T-helper 1 cell treated with Interleukin-12 subunit alpha and Interleukin-12 subunit beta and Interleukin-4 antibody, amounts not matched to agents 30 ng/mL and 1 ng/mL, for 36 hours (primary cell): ENCODE data around the gene ABCA10. TPM values are rescaled to one million over a fixed set of nuclear protein-coding genes. Genes with fewer than 3 reads are reported as not detected.
"Not testable (repeated sequence)": the region's sequence is repeated elsewhere in the genome, so short reads cannot be mapped to it uniquely, and the experiment has no call there.

ENCODE experiments used
- intact Hi-C: fragments of 100-400 bp; cut with micrococcal nuclease; formaldehyde crosslinking; loops from one replicate; pipeline ENCODE4 v1.15.1; 2024
- total RNA-seq: library from RNA; stranded (reverse); gene quantifications from 2 replicates; pipeline ENCODE4 v1.2.3, GENCODE V29; 2022

ABCA10 gene
- total RNA-seq = 0.66 and 1.2 TPM in 2 replicates

GRCh38 chr17:69228576-69228975, at the start of gene ABCA10:
Gene ABCA10, minus strand, starts transcription at chr17:69228824. Its CDS starts 3,466 bp downstream, at chr17:69225358.
- intact Hi-C loops = no loop called here

DNA sequence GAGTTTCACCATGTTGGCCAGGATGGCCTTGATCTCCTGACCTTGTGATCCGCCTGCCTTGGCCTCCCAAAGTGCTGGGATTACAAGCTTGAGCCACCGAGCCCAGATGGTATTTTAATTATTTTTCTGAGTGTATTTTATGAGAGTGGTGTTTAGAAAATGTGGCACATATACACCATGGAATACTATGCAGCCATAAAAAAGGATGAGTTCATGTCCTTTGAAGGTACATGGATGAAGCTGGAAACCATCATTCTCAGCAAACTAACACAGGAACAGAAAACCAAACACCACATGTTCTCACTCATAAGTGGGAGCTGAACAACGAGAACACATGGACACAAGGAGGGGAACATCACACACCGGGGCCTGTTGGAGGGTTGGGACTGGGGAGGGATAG, 47.7 kb upstream of the ABCA10 start:
- intact Hi-C loops = not testable (repeated sequence)

DNA sequence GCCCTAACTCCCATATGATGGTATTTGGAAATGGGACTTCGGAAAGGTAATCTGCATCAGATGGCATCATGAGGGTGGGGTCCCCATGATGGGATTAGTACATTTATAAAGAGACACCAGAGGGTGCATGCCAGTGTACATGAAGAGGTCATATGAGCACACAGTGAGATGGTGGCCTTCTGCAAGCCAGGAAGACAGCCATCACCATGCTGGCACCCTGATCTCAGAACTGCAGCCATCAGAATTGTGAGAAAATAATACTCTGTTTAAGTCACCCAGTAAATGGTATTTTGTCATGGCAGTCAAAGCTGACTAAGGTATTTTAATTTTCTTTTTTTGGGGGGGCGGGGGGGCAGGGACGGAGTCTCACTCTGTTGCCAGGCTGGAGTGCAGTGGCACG, 47.1 kb upstream of the ABCA10 start:
- intact Hi-C loops = no loop called here

DNA sequence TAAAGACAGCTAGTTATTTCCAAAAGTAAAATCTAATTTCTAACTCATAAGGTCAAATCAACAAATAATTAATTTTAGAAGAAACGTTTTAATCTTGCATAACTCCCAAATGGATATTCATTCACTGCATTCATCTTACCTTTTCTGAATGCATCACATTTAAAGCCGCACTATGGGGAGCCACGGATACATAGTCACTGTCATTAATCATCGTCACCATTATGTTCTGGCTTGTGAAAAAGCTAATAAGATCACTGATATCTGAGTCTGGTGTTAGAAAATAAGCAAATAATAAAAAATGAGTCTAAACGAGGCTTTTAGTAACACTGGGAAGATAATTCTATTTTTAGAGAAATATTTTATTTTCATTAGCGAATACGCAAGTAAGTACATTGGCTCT, 42.4 kb upstream of the ABCA10 start:
- intact Hi-C loops = no loop called here

- intact Hi-C loops = no loop called here
Measured at GRCh38 chr17:69269131-69269998, 40.7 kb upstream of the ABCA10 start.

- intact Hi-C loops = no loop called here
Measured at GRCh38 chr17:69268543-69269014, 40.0 kb upstream of the ABCA10 start.

GRCh38 chr17:69267219-69267618, 38.6 kb upstream of the ABCA10 start:
- intact Hi-C loops = no loop called here

DNA sequence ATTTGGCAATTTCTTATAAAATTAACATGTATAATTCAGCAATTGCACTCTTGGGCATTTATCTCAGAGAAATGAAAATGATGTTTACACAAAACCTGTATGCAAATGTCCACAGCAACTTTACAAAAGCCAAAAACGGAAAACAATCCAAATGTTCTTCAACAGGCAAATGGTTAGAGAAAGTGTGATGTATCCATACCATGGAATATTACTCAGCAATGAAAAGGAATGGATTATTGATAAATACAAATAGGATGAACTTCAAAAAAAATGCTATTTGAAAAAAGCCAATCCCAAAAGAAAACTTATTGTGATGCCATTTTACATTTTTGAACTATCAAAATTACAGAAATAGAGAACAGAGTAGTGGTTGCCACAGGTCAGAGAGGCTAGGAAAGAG, 37.2 kb upstream of the ABCA10 start:
- intact Hi-C loops = no loop called here

DNA sequence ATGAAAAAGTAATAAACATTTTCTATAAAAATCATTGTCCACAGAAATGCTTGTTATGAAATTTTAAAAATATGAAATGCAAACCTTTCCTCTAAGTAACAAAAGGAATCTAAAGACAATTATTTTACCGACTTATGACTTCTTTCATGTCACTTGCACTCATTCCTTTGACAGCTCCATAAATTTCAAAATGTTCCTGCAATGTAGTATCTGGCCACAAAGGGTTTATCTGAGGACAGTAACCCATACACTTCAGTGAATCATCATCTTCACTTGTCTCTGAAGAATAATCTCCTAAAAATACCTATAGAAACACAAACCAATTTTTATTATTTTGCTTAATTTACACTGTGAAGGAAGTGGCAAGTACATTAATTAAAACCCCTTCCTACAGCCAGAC, 25.6 kb upstream of the ABCA10 start:
- intact Hi-C loops = no loop called here

- intact Hi-C loops = no loop called here
Measured at GRCh38 chr17:69250641-69251040, 22.0 kb upstream of the ABCA10 start.

GRCh38 chr17:69246726-69247375, 18.2 kb upstream of the ABCA10 start:
- intact Hi-C loops = loop anchor here (1.0 to 10.0 kb wide), 3 partner anchors 278 to 475 kb away; no protein-coding TSS in a partner anchor

GRCh38 chr17:69246202-69246601, 17.6 kb upstream of the ABCA10 start:
- intact Hi-C loops = loop anchor here (1.0 to 10.0 kb wide), 3 partner anchors 279 to 474 kb away; no protein-coding TSS in a partner anchor

DNA sequence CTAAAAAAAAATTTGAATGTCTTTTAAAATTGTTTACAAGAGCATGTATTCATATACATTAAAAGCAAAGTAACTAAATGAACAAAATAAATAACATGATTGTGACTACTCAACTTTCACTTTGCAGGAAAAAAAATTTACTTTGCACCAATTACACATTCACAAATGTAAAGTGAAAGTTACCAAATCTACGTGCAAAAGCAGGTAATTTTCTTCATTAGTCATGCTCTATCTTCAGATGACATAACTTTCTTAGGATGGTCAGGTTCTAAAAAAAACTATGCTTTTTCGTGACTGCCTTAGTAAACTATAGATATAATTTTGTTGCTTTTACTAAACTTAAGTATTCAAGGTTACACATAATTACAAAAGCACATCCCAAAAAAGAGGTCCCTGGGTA, 17.0 kb upstream of the ABCA10 start:
- intact Hi-C loops = loop anchor here (1.0 to 10.0 kb wide), 3 partner anchors 279 to 473 kb away; no protein-coding TSS in a partner anchor

DNA sequence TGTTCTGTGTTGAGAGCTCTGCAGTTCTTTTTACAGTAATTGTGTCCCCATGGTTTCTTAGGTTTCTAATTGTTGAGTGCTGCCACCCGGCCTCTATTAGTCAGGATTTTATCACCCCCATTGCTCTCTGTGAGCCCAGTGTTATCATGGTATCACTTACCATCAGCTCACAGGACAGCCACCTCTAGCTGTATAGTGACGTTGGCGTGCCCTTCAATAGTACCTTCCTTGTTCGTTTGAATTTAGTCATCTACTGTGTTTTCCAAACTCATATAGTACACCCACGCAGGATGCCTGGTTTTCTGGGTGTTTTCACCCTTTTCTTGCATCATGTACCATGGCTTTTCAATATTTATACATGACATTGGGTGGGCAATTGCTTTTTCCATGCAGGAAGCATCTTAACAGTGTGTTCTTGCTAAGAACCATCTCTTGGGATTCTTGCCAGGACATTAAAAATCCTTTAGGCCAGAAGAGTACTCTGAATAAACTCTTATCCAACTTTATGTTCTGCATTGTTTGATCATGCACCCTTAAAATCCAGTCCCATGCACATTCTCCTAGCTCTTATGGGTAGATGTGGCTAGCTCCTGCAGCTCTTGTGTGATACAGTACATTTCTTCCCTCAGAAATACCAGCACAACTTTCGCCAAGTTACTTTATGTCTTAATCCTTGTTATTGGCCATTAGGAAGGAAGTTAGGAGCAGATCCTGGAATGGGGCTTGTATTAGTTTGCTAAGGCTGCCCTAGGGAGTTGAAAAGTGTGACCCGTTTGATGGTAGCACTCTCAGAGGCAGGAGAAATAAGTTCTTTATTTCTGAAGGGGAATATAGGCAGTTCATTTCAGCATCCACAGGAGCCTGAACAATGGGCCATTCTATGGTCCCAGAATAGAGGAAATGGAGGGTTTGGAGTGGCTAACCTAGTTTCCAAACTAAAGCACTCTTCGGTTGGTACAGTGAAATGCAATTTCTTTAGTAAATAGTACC, 11.3 kb upstream of the ABCA10 start:
- intact Hi-C loops = loop anchor here (5.0 to 10.0 kb wide), 2 partner anchors 285 to 708 kb away; no protein-coding TSS in a partner anchor

DNA sequence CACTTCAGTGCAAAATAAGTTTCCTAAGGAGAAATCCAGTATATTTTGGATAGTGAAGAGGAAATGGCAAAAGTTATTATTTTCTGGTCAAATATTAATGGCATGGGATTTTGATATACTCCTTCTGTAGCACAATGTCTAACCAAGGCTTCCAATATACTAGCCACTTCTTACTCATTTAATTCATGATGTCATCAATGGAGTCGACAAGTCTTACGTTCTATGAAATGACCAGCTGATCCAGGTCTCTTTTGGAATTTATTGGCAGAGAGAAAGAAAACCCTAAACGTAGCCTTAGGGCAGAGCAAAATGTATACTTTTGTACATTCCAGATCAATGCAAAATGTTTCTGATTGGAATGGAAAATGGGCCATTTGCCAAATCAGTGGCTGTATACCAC, 8.3 kb upstream of the ABCA10 start:
- intact Hi-C loops = loop anchor here (5.0 kb wide), 1 partner anchor 705 kb away; no protein-coding TSS in a partner anchor

DNA sequence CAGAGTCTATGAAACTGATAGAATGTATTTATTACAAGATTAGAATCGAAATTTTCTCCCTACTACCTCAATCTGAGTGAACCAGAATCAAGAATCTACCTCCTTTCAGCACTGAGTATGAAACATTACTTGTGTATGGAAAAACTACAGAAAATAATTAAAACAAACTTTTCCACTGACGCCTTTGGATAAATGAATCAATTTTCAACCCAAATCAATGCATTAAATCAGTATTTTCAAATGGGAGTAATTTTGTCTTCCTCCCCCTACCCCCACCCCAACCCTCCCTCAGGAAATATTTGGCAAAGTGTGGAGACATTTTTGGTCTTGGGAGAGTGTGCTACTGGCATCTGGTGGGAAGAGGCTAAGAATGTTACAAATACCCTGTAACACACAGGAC, 7.8 kb upstream of the ABCA10 start:
- intact Hi-C loops = loop anchor here (5.0 kb wide), 1 partner anchor 704 kb away; no protein-coding TSS in a partner anchor

GRCh38 chr17:69235338-69236058, 6.9 kb upstream of the ABCA10 start:
- intact Hi-C loops = loop anchor here (1.0 to 5.0 kb wide), 4 partner anchors 441 to 703 kb away; no protein-coding TSS in a partner anchor

GRCh38 chr17:69232650-69233049, 4.0 kb upstream of the ABCA10 start:
- intact Hi-C loops = no loop called here

DNA sequence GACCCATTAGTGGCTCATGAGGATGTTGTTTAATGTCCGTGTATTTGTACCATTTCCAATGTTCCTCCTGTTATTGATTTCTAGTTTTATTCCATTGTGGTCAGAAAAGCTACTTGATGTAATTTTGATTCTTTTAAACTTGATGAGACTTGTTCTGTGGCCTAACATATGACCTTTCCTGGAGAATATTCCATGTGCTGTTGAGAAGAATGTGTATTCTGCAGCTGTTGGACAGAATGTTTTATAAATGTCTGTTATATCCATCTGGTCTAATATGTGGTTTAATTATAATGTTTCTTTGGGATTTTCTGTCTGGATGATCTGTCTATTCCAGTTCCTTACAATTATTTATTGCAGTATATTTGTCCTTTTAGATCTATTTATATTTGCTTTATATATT, 2.9 kb upstream of the ABCA10 start:
- intact Hi-C loops = no loop called here

DNA sequence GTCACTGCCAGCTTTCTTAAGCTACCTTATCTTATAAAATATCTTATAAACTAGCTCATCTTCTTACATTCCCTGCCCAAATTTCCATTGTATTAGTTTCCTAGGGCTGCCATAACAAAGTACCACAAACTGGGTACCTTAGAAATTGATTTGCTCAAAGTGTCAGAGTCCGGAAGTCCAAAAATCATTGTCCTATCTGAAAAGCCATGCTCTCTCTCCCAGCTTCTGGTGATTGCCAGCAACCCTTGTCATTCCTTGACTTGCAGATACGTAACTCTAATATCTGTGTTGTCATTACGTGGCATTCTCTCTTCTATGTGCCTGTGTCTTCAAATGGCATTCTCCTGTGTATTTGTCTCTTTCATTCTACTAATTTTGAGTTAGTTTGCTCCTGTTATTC, 2.3 kb upstream of the ABCA10 start:
- intact Hi-C loops = no loop called here
